GM19397 (cell line): ENCODE data around the gene PTPRK.

Experiments used
- ATAC-seq: cut with Tn5 transposase; IDR thresholded peaks from one replicate; pipeline ENCODE4 v1.9.1; 2021; ENCODE audit warnings: mild to moderate bottlenecking, moderate library complexity; ENCODE audit not compliant: unreplicated experiment

Gene PTPRK

GRCh38 chr6:128516514-128516898 is 3.9 kb downstream of the PTPRK start:
- ATAC-seq: no peak

- ATAC-seq: no peak
Measured at GRCh38 chr6:128515550-128516513, 4.6 kb downstream of the PTPRK start.

- no peak for ATAC-seq
Measured at GRCh38 chr6:128513878-128514277, 6.5 kb downstream of the PTPRK start.

- no peak for ATAC-seq
Measured at GRCh38 chr6:128512296-128512695, 8.1 kb downstream of the PTPRK start.

- peak; percentile 53 for ATAC-seq
Measured at GRCh38 chr6:128511506-128511905, 8.9 kb downstream of the PTPRK start.

GRCh38 chr6:128509709-128510108 is 10.7 kb downstream of the PTPRK start:
- no peak for ATAC-seq

- ATAC-seq: no peak
Measured at GRCh38 chr6:128508588-128509296, 11.7 kb downstream of the PTPRK start.

- ATAC-seq: no peak
Measured at GRCh38 chr6:128507337-128508310, 12.8 kb downstream of the PTPRK start.

- ATAC-seq: no peak
Measured at GRCh38 chr6:128505603-128506002, 14.8 kb downstream of the PTPRK start.

- no peak for ATAC-seq
Measured at GRCh38 chr6:128504003-128504654, 16.3 kb downstream of the PTPRK start.

GRCh38 chr6:128500749-128501600 is 19.4 kb downstream of the PTPRK start:
- ATAC-seq: no peak

GRCh38 chr6:128500014-128500413 is 20.4 kb downstream of the PTPRK start:
- no peak for ATAC-seq

GRCh38 chr6:128499079-128499731 is 21.2 kb downstream of the PTPRK start:
- no peak for ATAC-seq

- ATAC-seq: no peak
Measured at GRCh38 chr6:128498234-128498633, 22.2 kb downstream of the PTPRK start.

- ATAC-seq: no peak
Measured at GRCh38 chr6:128495536-128496333, 24.7 kb downstream of the PTPRK start.

GRCh38 chr6:128494440-128494839 is 26.0 kb downstream of the PTPRK start:
- ATAC-seq: no peak

GRCh38 chr6:128493877-128494276 is 26.5 kb downstream of the PTPRK start:
- ATAC-seq: peak; percentile 84

- no peak for ATAC-seq
Measured at GRCh38 chr6:128492386-128492785, 28.0 kb downstream of the PTPRK start.
